NCI-H1436 treated with DMSO at 0.1 percent for 48 hours (cell line): Measurements from ENCODE around the gene CNOT6.
"Not testable (repeated sequence)": the region's sequence is repeated elsewhere in the genome, so short reads cannot be mapped to it uniquely, and the experiment has no call there.

Experiments used
- DNase-seq: peaks from one replicate; lab custom pipeline; 2025; lab: John Stamatoyannopoulos, UW

The CNOT6 gene

DNA sequence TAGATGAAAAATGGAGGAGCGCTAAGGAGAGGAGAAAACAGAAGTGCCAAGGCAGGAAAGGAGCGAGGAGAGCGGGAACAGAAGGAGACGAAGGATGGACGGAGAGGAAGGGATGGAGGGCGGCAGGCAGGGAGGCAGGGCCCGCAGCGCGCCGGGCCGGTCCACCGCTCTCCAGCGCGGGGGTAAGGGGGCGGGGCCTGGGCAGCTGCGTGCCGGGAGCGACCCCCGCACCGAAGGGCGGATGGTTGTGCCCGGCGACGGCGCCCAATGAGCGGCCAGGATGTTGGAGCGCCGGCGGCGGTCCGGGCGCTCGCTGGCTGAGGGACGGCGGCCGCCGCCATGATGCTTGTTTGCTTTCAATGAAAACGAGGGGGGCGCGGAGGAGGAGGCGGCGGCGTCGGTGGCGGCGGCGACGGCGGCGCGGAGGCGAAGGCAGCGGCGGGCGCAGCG is at the start of gene CNOT6:
Gene CNOT6, plus strand, starts transcription at position 320 of the 450 bp plus-strand sequence. CDS start 34,898 bp downstream, outside the sequence.
- DNase-seq: peak; percentile 15

GRCh38 chr5:180454752-180455151 is 39.4 kb upstream of the CNOT6 start:
- no peak for DNase-seq

- DNase-seq: no peak
These were observed 38.3 kb upstream of the CNOT6 start for GRCh38 chr5:180455872-180456271.

DNA sequence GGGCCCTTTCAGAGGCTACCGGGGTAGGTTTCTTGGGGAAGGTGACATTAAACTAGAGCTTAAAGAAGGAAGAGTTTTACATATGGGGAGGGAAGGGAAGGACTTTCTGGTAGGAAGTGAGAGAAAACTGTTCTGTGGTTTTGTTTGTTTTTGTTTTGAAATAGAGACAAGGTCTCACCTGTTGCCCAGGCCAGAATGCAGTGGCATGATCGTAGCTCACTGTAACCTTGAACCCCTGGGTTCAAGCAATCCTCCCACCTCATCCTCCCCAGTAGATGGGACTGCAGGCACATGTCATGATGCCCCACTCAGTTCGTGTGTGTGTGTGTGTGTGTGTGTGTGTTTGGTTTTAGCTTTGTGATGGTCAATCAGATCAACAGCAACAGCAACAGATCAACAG is 37.4 kb upstream of the CNOT6 start:
- no peak for DNase-seq

GRCh38 chr5:180458852-180459673 is 35.1 kb upstream of the CNOT6 start:
- DNase-seq: not testable (repeated sequence)

DNA sequence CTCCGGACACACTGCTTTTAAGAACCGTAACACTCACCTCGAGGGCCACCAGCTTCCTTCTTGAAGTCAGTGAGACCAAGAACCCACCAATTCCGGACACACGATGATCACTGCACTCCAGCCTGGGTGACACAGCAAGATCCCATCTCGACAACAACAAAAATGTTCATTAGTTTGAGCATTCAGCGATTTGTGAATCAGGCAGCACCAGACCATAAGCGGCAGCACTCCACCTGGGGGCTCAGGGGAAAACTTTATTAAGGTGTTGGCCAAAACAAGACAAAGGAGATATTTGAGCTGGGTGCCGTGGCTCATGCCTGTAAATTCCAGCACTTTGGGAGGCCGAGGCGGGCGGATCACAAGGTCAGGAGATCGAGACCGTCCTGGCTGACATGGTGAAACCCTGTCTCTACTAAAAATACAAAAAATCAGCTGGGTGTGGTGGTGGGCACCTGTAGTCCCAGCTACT is 34.5 kb upstream of the CNOT6 start:
- not testable (repeated sequence) for DNase-seq

- DNase-seq: no peak
These were observed 33.3 kb upstream of the CNOT6 start for GRCh38 chr5:180460834-180461233.

- DNase-seq: no peak
These were observed 32.9 kb upstream of the CNOT6 start for GRCh38 chr5:180461303-180461702.

DNA sequence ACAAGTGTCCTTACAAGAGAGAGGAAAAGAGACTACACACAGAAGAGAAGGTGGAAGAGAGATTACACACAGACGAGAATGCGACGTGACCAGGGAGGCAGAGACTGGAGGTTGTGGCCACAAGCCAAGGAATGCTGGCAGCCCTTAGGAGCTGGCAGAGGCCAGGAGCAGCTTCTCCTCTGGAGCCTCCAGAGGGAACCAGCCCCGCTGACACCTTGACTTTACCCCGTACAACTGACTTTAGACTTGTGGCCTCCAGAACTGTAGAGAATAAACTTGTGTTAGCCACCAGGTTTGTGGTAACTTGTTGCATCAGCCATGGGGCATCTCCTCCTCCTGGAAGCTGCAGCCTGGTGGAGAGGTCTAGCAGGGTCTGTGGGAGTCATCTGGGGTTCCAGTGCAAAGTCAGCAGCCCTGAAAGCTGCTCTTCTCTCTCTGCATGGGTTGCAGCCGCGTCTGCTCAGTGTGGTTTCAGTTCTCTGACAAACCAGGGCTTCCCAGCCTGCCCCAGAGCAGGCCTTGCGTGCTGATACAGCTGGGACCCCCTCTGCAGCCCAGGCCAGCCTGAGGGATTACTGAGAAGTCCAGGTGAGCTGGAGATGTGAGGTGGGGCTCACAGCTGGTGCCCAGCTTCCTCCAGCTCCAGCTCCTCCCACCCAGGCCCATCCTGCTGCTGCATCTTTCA is 30.8 kb upstream of the CNOT6 start:
- DNase-seq: no peak

GRCh38 chr5:180463916-180464602 is 30.1 kb upstream of the CNOT6 start:
- no peak for DNase-seq

DNA sequence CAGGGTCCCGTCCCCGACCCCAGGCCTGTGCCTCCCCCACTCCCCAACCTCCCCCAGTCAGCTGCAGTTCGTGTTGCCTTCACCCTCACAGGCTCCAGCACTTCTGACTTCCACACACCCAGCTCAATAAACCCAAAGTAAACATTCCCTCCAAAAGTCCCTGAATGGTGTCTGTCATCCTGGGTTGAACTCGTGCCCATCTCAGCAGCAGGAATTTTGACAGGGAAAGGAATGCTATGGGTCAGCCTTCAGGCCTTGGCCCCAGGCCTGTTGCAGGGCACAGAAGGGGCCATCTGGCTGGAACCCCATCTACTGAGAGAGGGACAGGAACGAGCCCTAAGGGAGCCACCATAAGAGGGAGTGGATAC is 29.6 kb upstream of the CNOT6 start:
- no peak for DNase-seq

DNA sequence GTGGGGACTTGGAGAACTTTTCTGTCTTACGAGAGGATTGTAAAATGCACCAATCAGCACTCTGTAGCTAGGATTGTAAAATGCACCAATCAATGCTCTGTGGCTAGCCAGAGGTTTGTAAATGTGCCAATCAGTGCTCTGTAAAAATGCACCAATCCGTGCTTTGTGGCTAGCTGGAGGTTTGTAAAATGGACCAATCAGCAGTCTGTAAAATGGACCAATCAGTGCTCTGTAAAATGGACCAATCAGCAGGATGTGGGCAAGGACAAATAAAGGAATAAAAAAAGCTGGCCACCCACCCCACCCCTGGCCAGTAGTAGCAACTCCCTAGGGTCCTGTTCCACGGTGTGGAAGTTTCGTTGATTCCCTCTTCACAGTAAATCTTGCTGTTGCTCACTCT is 29.1 kb upstream of the CNOT6 start:
- not testable (repeated sequence) for DNase-seq

- no peak for DNase-seq
These were observed 27.9 kb upstream of the CNOT6 start for GRCh38 chr5:180466316-180466715.

GRCh38 chr5:180467028-180467975 is 26.9 kb upstream of the CNOT6 start:
- no peak for DNase-seq

DNA sequence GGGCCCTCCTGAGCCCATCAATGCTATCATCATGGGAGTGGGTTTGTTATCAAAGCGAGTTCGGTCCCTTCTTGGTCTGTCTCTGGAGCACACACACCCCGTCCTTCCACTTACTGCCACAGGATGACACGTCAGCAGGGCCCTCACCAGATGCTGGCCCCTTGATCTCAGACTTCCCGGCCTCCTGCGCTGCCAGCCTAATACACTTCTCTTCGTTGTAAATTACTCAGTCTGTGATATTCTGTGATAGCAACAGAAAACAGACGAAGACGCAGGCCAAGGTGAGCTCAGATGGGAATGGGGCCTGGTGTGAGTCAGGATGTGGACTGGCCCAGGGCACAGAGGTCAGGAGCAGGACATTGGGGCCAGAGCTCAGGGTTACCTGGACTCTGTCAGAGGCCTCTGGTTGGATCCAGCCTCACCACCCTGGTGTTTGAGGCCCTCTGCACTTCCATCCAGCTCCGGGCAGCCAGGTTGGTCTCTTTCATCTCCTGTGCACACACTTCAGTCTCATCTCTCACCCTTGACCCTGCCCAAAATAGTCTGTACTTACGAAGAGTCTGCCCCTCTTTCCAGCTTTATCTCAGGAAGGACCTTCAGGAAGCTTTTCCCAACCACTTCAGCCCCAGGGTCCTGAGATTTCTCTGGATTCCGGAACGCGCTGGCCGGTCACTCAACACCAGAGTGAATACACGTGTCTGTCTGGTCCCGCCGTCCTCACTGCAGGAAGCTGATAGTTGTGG is 26.0 kb upstream of the CNOT6 start:
- DNase-seq: no peak

GRCh38 chr5:180468732-180469585 is 25.2 kb upstream of the CNOT6 start:
- no peak for DNase-seq

DNA sequence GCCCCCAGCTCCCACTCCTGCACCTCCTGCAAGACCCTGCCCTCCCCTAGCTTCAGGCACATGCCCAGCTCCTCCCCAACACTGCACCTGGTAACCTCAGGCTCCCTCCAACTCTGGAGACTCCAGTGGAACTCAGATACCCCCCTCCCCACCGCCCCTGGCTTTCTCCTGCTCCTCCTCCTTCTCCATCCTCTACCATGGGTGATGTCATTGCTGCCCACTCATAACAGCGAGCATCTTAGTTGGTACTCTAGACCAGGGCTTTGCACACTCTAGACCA is 24.7 kb upstream of the CNOT6 start:
- DNase-seq: no peak

DNA sequence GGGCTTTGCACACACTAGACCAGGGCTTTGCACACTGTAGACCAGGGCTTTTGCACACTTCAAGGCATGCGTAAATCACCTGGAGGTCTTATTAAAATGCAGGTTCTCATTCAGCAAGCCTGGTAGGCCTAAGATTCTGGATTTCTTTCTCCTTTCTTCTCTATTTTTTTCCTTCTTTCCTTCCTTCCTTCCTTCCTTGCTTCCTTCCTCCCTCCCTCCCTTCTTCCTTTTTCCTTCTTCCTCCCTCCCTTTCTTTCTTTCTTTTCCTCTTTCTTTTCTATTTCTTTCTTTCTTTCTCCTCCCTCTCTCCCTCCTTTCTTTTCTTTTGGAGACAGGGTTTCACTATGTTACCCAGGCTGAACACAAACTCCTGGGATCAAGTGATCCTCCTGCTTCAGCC is 24.3 kb upstream of the CNOT6 start:
- no peak for DNase-seq

DNA sequence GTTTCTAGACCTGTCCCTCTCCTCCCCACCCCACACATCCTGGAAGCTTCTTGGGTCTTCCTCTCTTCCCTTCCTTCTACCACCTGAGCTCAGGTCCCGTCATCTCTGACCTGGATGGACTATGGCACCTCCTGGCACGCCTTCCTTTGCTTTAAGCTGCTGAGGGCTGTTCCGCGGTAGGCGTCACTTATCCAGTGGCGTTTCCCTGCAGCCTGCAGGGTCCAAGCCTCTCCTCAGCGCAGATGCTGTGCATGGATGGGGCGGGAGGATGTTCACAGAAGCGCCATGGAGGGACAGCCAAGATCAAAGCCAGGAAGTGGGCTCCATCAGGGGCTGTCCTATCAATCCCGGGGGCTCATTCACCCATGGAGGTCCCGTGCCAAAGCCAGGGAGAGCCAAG is 23.8 kb upstream of the CNOT6 start:
- no peak for DNase-seq

DNA sequence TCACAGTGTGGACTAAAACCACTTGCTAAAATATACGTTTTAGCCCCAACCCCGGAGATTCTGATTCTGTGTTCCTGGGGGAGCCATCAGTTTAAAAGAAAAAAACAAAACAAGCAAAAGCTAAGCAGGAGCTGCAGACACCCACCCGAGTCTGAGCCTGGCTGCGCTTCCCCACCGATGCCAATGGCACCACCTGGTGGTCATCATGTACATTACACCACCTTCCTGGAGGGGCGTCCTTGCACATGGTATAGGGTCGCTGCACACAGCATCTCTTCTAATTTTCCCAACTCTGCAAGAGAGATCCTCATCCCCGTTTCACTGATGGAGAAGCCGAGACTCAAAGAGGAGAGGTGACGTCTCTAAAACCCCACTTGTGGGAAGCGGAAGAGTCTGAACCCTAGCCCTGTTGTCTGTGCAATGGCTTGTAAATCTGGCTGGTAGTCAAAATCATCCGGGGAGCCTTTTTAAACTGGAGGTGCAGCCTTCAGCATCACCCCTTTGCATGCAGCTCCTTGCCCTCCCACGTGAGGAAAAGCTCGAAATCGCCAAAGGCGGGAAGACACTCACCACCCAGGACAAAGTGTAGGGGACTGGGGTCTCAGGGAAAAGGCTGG is 23.1 kb upstream of the CNOT6 start:
- DNase-seq: no peak
